GM21529 (cell line): ENCODE measurements around the gene TEX14.

Source experiments
- ATAC-seq: cut with Tn5 transposase; IDR thresholded peaks from one replicate; pipeline ENCODE4 v1.9.1; 2021; ENCODE audit not compliant: unreplicated experiment

TEX14 gene

GRCh38 chr17:58531122-58531521 is 160.7 kb downstream of the TEX14 start:
- ATAC-seq, result no peak

- no peak for ATAC-seq
These were observed 161.2 kb downstream of the TEX14 start for GRCh38 chr17:58530655-58531054.

DNA sequence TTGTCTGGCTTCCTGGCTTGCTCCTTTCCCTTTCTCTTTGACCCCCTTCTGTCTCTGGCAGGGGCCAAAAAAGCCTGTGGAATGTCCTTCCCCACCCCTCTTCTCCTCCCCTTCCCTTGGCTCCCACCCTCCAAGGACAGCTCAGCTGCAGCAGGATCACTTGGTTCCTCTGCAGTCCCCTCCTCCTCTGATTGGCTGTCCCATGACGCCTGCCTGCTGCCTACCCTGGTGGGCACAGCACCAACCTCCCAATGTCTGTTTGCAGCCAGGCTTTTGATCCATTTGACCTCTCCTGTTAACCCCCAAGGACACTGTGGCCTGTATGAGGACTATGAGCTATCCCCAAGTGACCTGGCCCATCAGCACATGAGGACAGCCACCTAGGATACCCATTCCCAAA is 162.6 kb downstream of the TEX14 start:
- ATAC-seq, result no peak

DNA sequence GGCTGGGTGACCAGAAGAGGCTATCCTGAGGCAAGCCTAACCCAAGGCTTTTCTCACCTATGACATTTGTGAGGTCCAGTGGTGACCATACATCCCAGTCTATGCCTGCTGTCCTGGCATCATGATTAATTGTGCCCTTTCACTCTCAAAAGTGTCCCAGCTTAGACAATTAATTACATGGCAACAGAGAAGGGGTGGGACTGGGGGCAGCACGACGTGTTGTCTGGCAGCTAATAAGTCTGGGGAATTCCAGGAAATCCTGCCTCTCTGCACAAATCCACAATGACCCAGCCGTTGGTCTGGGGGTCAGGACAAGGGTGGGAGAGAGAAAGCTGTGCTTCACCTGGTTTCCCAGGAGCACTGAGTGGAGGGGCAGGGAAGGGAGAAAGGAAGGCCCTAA is 163.4 kb downstream of the TEX14 start:
- no peak for ATAC-seq

DNA sequence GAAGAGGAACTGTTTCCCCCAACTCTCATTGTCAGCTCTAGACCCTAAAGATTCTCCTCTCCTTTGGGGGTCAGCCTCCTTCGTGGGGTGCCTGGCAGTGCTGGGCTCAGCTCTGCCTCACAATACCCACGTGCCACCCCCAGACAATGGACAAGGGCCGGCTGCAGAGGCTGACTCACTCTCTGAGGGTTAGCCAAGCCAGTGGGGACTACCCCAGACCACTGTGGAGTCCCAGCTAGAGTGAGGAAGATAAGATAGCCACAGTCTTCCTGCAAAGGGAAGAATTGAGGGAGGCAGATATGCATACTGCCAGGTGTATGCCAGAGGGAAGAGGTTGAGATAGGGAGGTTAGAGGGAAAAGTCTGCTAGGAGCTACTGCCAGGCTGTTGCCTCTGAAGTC is 163.9 kb downstream of the TEX14 start:
- ATAC-seq, result no peak

DNA sequence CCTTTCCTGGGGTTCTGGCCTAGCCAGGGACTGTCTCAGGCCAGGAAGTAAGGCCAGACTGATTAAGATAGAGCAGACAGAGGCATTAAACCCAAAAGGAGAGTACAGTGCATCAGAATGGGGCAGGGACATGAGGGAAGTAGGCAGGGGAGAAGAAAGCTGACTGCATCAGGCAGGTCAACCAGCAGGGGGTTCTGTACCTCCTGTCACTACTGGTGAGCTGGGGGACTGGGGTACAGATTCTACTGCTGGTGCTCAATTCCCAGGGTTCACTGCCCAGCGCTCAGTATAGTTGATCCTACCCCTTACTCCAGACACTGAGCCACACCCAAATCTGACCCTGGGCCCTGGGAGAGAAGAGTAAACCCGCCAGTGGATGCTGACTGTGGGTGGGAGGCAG is 164.5 kb downstream of the TEX14 start:
- ATAC-seq, result no peak

DNA sequence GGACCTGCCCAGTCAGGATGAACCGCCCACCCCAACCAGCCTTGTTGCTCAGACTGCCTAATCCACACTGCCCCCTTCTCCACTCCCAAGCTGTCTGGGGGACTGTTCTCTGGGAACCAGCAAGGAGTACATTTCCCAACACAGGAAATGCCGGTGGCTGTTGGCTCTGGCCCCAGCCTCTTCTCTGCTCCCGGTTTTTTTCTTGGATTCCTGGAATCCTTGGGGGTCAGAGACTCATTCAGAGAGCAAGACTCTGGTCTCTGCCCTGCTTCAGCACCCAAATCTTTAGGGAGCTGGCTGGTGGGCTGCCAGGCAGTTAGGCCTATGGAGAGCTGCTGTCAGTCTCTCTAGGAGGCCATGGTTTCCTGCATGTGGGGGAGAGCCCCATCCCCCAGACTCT is 166.6 kb downstream of the TEX14 start:
- ATAC-seq, result no peak

DNA sequence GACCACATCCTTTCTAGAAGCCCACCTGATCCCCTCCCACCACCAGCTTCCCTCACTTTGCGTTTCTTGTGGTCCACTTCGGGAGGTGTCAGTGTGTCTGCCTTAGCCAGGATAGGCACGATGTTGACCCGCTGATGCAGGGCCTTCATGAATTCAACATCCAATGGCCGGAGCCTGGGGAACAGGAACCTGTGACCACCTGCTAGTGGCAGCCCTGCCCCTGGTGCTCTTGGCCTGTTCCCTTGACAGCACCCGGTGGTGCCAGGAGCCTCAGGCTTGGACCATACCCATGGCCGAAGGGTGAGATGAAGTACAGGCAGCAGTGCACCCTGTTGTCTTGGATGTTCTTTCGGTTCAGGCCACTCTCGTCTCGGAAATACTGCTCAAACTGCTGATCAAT is 170.2 kb downstream of the TEX14 start:
- no peak for ATAC-seq

GRCh38 chr17:58520843-58521430 is 170.9 kb downstream of the TEX14 start:
- no peak for ATAC-seq

- ATAC-seq, result peak; percentile 81
These were observed 173.8 kb downstream of the TEX14 start for GRCh38 chr17:58517928-58518609.

DNA sequence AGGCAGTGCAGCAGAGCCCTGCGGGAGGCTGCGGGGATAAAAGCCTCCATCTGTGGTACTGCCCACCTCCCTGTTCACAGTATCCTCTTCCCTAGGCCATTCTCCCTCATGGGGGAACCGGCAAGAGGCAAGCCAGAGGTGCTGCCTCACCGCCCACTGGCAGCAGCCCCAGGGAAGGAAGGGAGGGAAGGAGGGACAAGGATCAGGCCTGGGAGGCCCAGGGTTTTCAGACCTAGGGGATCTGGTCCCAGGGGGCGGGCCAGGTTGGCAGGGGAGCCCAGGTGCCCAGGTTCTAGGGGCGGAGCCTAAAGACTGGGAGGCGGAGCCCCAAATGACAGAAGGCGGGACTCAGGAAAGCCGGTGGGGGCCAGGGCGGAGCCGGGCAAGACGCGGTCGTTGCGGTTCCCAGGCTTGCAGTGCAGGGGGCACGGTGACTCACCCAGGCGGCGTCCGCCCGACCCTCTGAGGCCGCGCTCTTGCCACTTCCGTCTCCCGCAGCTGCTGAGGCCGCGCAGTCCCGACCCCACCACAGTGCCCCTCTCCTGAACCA is 174.4 kb downstream of the TEX14 start:
- ATAC-seq, result no peak

DNA sequence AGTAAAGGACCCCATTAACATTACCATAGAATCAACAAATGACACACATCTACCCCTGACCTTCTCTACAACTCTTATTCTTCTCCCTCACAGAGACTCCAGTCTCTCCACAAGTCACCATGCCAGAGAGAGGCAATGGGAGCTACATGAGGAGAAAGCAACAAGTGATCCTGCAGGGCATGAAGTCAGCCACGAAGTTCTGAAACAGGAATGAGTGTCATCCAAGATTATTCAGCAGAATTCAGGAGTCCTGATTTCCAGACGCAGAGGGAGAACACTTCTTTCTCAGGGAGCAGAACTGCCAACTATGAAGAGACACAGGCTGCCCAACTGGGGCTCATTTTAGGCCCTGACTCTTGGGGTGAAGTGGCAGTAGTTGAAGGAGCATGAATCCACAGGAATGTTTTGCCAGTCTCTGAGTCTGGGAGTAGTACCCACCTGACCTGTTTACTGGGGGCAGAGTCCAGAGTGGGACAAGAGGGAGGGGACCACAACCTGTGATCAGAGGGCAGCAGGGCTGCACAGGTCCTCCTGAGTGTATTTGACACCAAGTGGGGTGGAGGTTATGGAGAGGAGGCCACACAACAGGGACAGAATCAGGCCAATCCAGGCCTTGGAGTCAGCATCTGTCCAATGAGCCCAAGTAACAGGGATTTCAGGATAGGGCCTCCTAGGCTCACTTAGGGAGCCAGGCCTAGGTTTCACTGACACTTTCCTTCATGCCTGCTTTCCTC is 175.0 kb downstream of the TEX14 start:
- ATAC-seq, result no peak

DNA sequence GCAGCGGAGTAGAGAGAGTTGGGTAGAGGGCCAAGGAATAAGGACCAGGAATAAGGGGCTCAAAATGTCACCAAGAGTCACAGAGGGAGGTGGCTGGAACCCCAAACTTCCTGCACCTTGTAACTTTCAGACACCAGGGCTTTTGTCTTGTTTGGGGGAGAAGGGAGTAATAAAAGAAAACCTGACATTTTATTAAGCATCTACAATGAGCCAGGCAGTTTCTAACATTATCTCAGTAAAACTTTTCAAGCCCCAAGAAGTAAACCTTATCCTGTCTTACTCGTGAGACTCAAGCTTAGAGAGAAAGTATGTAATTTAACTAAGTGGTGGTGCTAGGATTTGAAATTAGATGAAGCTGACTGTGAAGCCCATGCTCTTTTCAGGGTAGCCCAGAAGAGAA is 176.6 kb downstream of the TEX14 start:
- no peak for ATAC-seq

DNA sequence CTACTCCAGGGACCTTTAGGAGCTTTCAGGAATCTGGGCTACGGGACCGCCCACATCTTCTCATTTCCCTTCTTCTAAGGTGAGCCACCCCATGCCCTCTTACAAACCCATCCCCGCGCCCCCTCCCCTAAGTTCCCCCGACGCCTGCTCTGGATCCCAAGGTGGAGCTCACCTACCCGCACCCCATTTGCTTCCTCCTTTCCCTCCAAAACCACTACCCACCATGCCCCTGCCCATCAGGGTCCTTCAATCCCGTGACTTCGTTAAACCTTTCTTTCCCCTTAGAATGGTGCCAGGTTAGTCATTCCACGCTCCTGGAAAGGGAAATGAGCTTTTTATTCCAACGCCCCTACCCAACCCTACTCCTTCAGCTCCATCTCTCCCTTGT is 177.1 kb downstream of the TEX14 start:
- ATAC-seq, result no peak

- ATAC-seq, result peak; percentile 16
These were observed 177.7 kb downstream of the TEX14 start, which contains the start of gene MTMR4 for GRCh38 chr17:58513965-58514769. TSS of gene MTMR4 (minus strand) at chr17:58514638. CDS start at chr17:58514407, 231 bp downstream.

DNA sequence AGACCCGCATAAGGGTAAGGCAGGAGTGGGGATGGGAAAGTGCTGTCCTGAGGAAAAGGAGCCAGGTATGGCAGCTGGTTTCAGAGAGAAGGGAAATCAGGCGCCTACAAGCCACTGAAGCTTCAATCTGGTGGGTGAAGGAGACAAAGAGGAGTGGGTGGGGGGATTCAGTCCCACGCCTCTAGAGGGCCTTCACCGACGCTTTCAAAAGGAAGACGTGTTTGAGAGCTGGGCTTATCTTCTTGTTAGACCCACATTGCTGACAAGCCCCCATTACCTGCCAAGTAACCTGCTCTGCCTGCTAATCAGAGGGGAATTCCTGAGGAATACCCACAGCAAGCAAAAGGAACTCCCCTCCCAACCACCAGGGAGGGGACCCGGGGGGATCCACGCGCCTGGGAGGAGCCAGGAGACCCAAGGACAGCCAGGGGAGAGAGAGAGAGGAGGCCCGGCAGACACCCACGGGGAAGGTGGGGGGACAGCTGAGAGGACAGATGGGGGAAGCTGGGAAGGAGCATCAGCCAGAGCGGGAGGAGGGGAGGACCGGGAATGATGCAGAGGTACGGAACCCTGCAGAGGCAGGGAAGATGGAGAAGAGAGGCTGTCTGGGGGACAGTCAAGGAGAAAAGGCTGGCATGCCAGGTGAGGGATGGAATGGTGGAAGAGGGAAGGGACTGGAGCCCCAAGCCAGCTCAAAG is 178.4 kb downstream of the TEX14 start:
- ATAC-seq, result no peak

DNA sequence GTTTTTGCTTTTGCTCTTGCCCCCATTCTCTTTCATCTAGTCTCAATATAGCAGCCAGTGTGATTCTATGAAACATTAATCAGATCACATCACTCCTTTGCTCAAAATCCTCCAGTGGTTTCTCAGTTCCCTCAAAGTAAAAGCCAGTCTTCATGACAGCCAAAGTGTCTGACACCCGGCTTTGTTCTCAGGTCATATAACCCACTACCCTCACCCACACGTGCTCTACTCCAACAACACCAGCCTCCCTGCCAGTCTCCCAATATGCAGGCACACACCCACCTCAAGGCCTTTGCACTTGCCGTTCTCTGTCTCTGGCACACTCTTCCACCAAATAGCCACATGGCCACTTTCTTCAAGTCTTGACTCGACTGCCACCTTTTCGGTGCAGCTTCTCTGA is 181.8 kb downstream of the TEX14 start:
- ATAC-seq, result no peak

DNA sequence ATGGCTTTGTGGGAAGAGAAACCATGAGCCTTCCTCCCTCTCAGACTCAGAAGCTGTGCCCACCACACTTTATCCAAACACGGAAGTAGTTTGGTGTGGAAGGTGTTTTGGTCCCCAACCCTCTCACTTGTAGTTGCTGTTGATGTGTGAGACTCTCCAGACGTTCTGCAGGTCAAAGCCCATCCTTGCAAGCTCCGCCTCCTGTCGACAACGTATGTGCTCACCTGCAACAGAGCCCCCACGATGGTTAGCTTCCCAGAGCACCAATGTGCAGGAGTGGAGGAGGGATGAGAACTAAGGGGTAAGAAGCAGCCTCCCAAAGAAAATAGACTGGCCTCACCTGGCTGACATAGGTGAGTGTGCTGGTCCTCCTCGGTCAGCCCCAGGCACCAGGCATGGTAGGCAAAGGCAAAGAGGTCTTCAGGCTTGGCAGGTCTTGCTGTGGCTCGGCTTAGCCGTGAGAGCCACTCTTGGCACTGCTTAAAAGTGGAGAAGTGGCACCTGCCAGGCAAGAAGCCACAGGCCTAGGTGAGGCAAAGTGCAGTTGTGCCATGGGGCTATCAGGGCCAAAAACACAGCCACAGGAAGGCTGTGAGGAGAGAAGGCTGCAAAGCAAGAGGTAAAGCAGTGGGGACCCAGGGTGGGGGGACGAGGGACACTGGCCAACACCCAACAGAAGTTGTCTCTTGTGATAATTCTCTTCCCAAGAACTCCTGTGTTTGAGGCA is 183.3 kb downstream of the TEX14 start:
- ATAC-seq, result no peak

DNA sequence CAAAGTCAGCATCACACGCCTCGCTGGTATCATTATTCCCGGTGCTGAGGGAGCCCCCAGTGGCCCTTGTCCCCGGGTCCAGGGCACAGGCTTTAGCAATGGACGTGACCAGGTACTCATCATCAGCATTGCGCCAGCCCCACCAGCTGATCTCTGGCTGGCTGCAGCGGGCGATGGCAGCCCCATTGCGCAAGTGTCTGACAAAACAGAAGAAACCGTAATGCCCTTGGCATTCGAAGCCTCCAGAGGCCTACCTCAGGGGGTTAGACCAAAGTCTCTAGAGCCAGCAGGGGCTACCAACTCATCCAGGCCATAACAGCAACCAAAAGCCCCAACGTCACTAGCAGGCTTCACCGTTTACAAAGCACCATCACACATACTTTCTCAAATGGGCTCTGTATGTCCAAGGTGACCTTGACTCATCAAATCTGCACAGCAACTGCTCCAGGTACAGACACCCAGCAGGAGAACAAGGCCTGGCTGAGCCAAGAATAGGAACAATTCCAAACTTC is 184.7 kb downstream of the TEX14 start:
- no peak for ATAC-seq
